Smooth muscle cell (in vitro differentiated cells): ENCODE results near the gene SPATS2L. TPM values are rescaled to one million over a fixed set of nuclear protein-coding genes. Genes with fewer than 3 reads are reported as not detected.

Experiments used
- DNase-seq: peaks from one replicate; lab custom pipeline; 2025; ENCODE audit not compliant: unreplicated experiment; lab: John Stamatoyannopoulos, UW
- H2AFZ ChIP-seq: fragments of 200-600 bp; sonication (generic); 2 replicates; pipeline ENCODE4 v1.6.0; 2016; ENCODE audit warnings: antibody characterized with exemption, low read depth, mild to moderate bottlenecking
- H3F3A ChIP-seq: fragments of 200-600 bp; sonication (generic); 2 replicates; pipeline ENCODE4 v1.6.0; 2017; ENCODE audit warnings: antibody characterized with exemption, low read depth
- H3K27ac ChIP-seq: fragments of 200-600 bp; sonication (generic); 2 replicates; pipeline ENCODE4 v1.5.1; 2016; ENCODE audit warnings: low read depth, mild to moderate bottlenecking
- H3K27me3 ChIP-seq: fragments of 200-600 bp; sonication (generic); 2 replicates; pipeline ENCODE4 v1.6.1; 2016; ENCODE audit warnings: low read depth, mild to moderate bottlenecking
- H3K36me3 ChIP-seq: fragments of 200-600 bp; sonication (generic); 2 replicates; pipeline ENCODE4 v1.5.1; 2016; ENCODE audit warnings: low read depth
- H3K4me1 ChIP-seq: fragments of 200-600 bp; sonication (generic); 2 replicates; pipeline ENCODE4 v1.5.1; 2016; ENCODE audit warnings: low read depth
- H3K4me2 ChIP-seq: fragments of 200-600 bp; sonication (generic); 2 replicates; pipeline ENCODE4 v1.6.0; 2016; ENCODE audit warnings: mild to moderate bottlenecking
- H3K4me3 ChIP-seq: fragments of 200-600 bp; sonication (generic); 2 replicates; pipeline ENCODE4 v1.5.1; 2016; ENCODE audit warnings: mild to moderate bottlenecking
- H3K79me2 ChIP-seq: fragments of 200-600 bp; sonication (generic); 2 replicates; pipeline ENCODE4 v1.6.0; 2016; ENCODE audit warnings: low read depth, mild to moderate bottlenecking
- H3K9ac ChIP-seq: fragments of 200-600 bp; sonication (generic); 2 replicates; pipeline ENCODE4 v1.6.0; 2016; ENCODE audit warnings: low read depth
- H3K9me3 ChIP-seq: fragments of 200-600 bp; sonication (generic); replicated peaks from 2 replicates; pipeline ENCODE4 v1.5.1; 2016; ENCODE audit warnings: low read depth
- H4K20me1 ChIP-seq: fragments of 200-600 bp; sonication (generic); 2 replicates; pipeline ENCODE4 v1.6.0; 2016; ENCODE audit warnings: low read depth
- WGBS: methylation state at CpG from one replicate; pipeline ENCODE4 v1.1.7; 2016; ENCODE audit warnings: low lambda C conversion rate; 5-methylcytosine and 5-hydroxymethylcytosine counted together
- polyA plus RNA-seq: library from polyadenylated mRNA; unstranded; fragments of >200 nt; fragmentation: Nextera tagmentation; extraction: Ambion mirVana; gene quantifications from 2 replicates; pipeline ENCODE4 v1.2.1, GENCODE V29; 2016
- total RNA-seq: library from RNA; depleted of rRNA; stranded (reverse); fragments of >200 nt; gene quantifications from 2 replicates; pipeline ENCODE4 v1.2.3, GENCODE V29; 2014
- TF ChIP-seq, protein P1 (sequence below): fragments of 200-600 bp; sonication (generic); IDR thresholded peaks from 2 replicates; pipeline ENCODE4 v1.5.1; 2017; ENCODE audit warnings: borderline replicate concordance, mild to moderate bottlenecking, antibody characterized with exemption; ENCODE audit not compliant: insufficient read depth, poor library complexity, severe bottlenecking

The SPATS2L gene
- total and polyA plus RNA-seq, 2 experiments from 2014 or later, result 356 to 432 TPM

DNA sequence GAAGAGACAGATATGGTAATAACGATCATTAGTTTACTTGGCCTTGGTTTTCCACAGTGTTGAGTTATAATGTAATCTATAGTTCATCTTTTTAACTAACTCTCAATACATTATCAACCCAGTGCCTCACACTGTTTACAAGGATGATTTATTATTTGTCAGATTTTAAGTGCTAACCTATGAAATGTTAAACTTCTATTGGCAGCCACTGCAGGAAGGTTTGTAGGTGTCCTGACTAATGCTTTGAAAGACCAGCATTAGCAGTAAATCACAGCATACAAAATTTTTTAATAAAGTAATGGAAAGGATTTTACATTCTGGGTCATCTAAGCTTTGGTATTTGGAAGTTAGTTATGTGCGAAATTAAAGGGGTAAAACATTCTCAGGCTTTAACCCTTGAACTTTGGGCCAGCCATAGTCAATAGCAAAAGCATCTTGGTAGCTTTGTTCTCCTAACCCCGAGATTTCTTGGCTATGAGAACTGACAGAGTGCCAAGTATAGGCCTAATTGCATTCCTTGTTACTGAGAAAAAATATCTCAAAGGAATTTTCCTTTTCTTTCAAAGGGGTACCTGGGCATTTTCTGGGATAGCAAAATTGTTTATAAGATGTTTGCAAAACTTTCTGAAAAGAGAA lies 30.6 kb downstream of the SPATS2L start:
- H4K20me1 ChIP-seq, result peaks cover 79% of the 10 kb centered on the region
- no peaks in the 10 kb centered on the region for H3K36me3 ChIP-seq
- 91% methylated on average over 3 of the region's 3 CpGs for WGBS
- H2AFZ ChIP-seq, result no peak overlapping the region
- H3K9me3 ChIP-seq, result no peaks in the 10 kb centered on the region
- no peak for DNase-seq
- no peak overlapping the region for H3K9ac ChIP-seq
- no peaks in the 10 kb centered on the region for H3K27me3 ChIP-seq
- no peak overlapping the region for H3K4me3 ChIP-seq
- TF ChIP-seq, protein P1, sequence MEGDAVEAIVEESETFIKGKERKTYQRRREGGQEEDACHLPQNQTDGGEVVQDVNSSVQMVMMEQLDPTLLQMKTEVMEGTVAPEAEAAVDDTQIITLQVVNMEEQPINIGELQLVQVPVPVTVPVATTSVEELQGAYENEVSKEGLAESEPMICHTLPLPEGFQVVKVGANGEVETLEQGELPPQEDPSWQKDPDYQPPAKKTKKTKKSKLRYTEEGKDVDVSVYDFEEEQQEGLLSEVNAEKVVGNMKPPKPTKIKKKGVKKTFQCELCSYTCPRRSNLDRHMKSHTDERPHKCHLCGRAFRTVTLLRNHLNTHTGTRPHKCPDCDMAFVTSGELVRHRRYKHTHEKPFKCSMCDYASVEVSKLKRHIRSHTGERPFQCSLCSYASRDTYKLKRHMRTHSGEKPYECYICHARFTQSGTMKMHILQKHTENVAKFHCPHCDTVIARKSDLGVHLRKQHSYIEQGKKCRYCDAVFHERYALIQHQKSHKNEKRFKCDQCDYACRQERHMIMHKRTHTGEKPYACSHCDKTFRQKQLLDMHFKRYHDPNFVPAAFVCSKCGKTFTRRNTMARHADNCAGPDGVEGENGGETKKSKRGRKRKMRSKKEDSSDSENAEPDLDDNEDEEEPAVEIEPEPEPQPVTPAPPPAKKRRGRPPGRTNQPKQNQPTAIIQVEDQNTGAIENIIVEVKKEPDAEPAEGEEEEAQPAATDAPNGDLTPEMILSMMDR, result no peak
- H3K4me1 ChIP-seq, result peaks cover 27% of the 10 kb centered on the region
- H3K4me2 ChIP-seq, result no peak overlapping the region
- peaks cover 23% of the 10 kb centered on the region for H3F3A ChIP-seq
- peak overlapping the region; percentile 65 for H3K27ac ChIP-seq
- peaks cover 94% of the 10 kb centered on the region for H3K79me2 ChIP-seq

GRCh38 chr2:200337621-200338020 lies 31.1 kb downstream of the SPATS2L start:
- peaks cover 30% of the 10 kb centered on the region for H3K4me1 ChIP-seq
- 84% methylated on average over 2 of the region's 2 CpGs for WGBS

GRCh38 chr2:200338692-200339091 lies 32.2 kb downstream of the SPATS2L start:
- H3K4me1 ChIP-seq, result peaks cover 30% of the 10 kb centered on the region
- H4K20me1 ChIP-seq, result peaks cover 83% of the 10 kb centered on the region
- peaks cover 94% of the 10 kb centered on the region for H3K79me2 ChIP-seq
- H2AFZ ChIP-seq, result no peak overlapping the region
- H3K27me3 ChIP-seq, result no peaks in the 10 kb centered on the region
- H3K4me3 ChIP-seq, result no peak overlapping the region
- H3K27ac ChIP-seq, result peak overlapping the region; percentile 65
- no peak overlapping the region for H3K9ac ChIP-seq
- H3K4me2 ChIP-seq, result peak overlapping the region; percentile 58
- no peaks in the 10 kb centered on the region for H3K9me3 ChIP-seq
- DNase-seq, result no peak
- TF ChIP-seq, protein P1, result no peak
- no peaks in the 10 kb centered on the region for H3K36me3 ChIP-seq
- peaks cover 23% of the 10 kb centered on the region for H3F3A ChIP-seq
- 36% methylated on average over 4 of the region's 4 CpGs for WGBS

More at GRCh38 chr2:200337621-200338020, 31.1 kb downstream of the SPATS2L start:
- Histone ChIP-seq H3K79me2 (peaks cover 94% of the 10 kb centered on the region), H4K20me1 (peaks cover 81% of the 10 kb centered on the region), H3K4me3 (no peak overlapping the region), H2AFZ (no peak overlapping the region), H3K9me3 (no peaks in the 10 kb centered on the region), H3K36me3 (no peaks in the 10 kb centered on the region), H3F3A (peaks cover 23% of the 10 kb centered on the region), H3K4me2 (no peak overlapping the region), H3K27ac (peak overlapping the region; percentile 65), H3K9ac (no peak overlapping the region), H3K27me3 (no peaks in the 10 kb centered on the region)
- TF ChIP-seq, protein P1, result no peak
- no peak for DNase-seq
